Breast epithelium (tissue), 4 donors: ENCODE data around the gene FAM124A. TPM values are rescaled to one million over a fixed set of nuclear protein-coding genes. Genes with fewer than 3 reads are reported as not detected.

Experiments used
- DNase-seq, 2 donors: peaks; one replicate each; pipeline ENCODE4 v3.0.0-alpha.2; 2019; ENCODE audit warnings: low spot score in 2 of 2
- H3K27ac ChIP-seq, 2 donors: fragments of 200-600 bp; sonication (generic) in 1 of 2; one replicate each; pipeline ENCODE4 v1.5.1; 2016 to 2019; ENCODE audit warnings: mild to moderate bottlenecking in 1 of 2
- H3K27me3 ChIP-seq, 2 donors: fragments of 200-600 bp; sonication (generic) in 1 of 2; one replicate each; pipeline versions ENCODE4 v1.5.1 to v1.6.0; 2017 to 2019; ENCODE audit warnings: control low read depth in 1 of 2, mild to moderate bottlenecking in 1 of 2
- H3K36me3 ChIP-seq: fragments of 200-600 bp; one replicate; pipeline ENCODE4 v1.5.1; 2019
- H3K4me1 ChIP-seq, 2 donors: fragments of 200-600 bp; sonication (generic); one replicate each; pipeline ENCODE4 v1.5.1; 2016 to 2019; ENCODE audit warnings: control low read depth in 1 of 2
- H3K4me3 ChIP-seq, 3 donors: fragments of 200-600 bp; sonication (generic); 1 replicate in 2 of 3; 2 replicates in 1 of 3; pipeline ENCODE4 v1.5.1; 2016 to 2019; ENCODE audit warnings: mild to moderate bottlenecking in 3 of 3, moderate library complexity in 2 of 3
- H3K9me3 ChIP-seq, 2 donors: fragments of 200-600 bp; sonication (generic) in 1 of 2; one replicate each; pipeline ENCODE4 v1.5.1; 2016 to 2019; ENCODE audit warnings: control low read depth in 1 of 2
- POLR2A ChIP-seq: fragments of 450-650 bp; IDR thresholded peaks from one replicate; pipeline ENCODE4 v1.6.1; 2016; ENCODE audit warnings: antibody characterized with exemption, mild to moderate bottlenecking, moderate library complexity
- POLR2AphosphoS5 ChIP-seq, 3 donors: sonication (generic); formaldehyde crosslinking; IDR thresholded peaks; one replicate each; pipeline ENCODE4 v1.6.1; 2017; ENCODE audit warnings: antibody characterized with exemption in 3 of 3
- intact Hi-C: fragments of 100-400 bp; cut with DNase I; formaldehyde crosslinking; loops from one replicate; pipeline ENCODE4 v1.15.1; 2023; ENCODE audit warnings: low total_unique reads
- total RNA-seq, 3 donors: library from RNA; depleted of rRNA; stranded (reverse); fragments of >200 nt; gene quantifications; one replicate each; pipeline ENCODE4 v1.1.0, GENCODE V29; 2016
- TF ChIP-seq, protein P1 (sequence below), 3 donors: fragments of 450-650 bp; IDR thresholded peaks; one replicate each; pipeline ENCODE4 v1.5.1; 2016 to 2017; ENCODE audit warnings: antibody characterized with exemption in 3 of 3, mild to moderate bottlenecking in 3 of 3, moderate library complexity in 3 of 3

The FAM124A gene
- total RNA-seq, 3 donors from 2014 or later = 2.2 to 7.9 (median 6.1) TPM

DNA sequence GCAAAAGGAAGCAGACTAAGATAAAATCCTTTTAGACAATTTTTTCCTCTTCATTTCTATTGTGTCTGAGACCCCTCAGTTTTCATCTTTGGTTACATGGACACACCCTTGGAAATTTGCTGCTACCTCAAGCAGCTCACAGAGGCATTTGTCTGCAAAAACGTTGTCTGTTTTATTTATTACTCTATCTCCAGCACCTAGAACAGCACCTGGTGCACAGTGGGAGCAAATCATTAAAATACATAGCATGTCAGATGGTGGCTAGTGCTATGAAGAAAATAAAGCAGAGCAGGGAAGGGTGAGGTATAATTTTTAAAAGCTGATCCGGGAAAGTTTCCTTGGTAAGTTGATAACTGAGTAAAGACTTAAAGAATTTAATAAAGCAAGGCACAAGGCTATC is 14.3 kb upstream of the FAM124A start:
- intact Hi-C loops = no loop called here
- Histone ChIP-seq H3K27ac (no peak overlapping the region), H3K36me3 (no peaks in the 10 kb centered on the region), H3K4me3 (no peak overlapping the region), H3K27me3 (no peaks in the 10 kb centered on the region), H3K9me3 (no peaks in the 10 kb centered on the region), H3K4me1 (no peaks in the 10 kb centered on the region)
- TF ChIP-seq, protein P1, sequence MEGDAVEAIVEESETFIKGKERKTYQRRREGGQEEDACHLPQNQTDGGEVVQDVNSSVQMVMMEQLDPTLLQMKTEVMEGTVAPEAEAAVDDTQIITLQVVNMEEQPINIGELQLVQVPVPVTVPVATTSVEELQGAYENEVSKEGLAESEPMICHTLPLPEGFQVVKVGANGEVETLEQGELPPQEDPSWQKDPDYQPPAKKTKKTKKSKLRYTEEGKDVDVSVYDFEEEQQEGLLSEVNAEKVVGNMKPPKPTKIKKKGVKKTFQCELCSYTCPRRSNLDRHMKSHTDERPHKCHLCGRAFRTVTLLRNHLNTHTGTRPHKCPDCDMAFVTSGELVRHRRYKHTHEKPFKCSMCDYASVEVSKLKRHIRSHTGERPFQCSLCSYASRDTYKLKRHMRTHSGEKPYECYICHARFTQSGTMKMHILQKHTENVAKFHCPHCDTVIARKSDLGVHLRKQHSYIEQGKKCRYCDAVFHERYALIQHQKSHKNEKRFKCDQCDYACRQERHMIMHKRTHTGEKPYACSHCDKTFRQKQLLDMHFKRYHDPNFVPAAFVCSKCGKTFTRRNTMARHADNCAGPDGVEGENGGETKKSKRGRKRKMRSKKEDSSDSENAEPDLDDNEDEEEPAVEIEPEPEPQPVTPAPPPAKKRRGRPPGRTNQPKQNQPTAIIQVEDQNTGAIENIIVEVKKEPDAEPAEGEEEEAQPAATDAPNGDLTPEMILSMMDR (IDR thresholded peaks at IDR 0.05) = no peak
- TF ChIP-seq POLR2AphosphoS5 (IDR thresholded peaks at IDR 0.05) = no peak
- no peak for TF ChIP-seq POLR2A
- no peak for DNase-seq

DNA sequence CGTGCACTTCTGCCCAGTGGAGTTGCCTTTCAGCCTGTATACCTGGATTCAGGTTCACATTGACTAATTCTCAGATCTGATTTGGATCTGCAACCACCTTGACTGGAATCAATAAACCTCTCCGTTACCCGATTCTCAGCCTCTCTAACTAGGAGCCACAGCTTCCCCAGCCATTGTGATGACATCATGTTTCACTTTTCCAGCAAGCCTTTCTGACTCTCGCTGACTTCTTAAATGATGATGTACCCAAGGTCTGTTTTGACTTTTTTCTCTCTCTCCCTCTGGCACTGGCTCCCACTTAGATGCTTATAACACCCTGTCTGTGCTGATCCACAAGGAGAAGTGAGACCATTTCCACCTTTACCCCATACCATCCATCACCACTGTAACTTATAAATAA is 13.5 kb upstream of the FAM124A start:
- intact Hi-C loops = no loop called here
- Histone ChIP-seq H3K36me3 (no peaks in the 10 kb centered on the region), H3K9me3 (no peaks in the 10 kb centered on the region), H3K27ac (no peak overlapping the region), H3K27me3 (no peaks in the 10 kb centered on the region), H3K4me3 (no peak overlapping the region), H3K4me1 (no peaks in the 10 kb centered on the region)
- no peak for DNase-seq
- TF ChIP-seq POLR2A (no peak), POLR2AphosphoS5 (IDR thresholded peaks at IDR 0.05) (no peak)
- TF ChIP-seq, protein P1 (IDR thresholded peaks at IDR 0.05) = no peak

DNA sequence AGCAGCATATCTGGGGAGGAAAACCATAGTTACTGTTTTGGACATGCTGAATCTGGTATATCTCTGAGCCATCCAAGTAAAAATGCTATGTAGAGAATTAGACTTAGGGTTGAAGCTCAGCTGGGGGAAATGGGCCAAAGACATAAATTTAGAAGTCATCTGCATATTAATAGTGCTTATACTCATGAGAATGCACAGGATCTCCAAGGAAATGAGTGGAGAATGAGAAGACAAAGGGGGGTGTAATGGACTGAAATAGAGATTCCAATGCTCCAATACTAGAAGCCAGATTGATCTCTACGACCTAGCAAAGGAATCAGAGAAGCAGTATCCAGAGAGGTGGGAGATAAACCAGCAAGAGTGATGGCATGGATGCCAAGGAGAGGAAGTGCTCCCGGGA is 10.3 kb upstream of the FAM124A start:
- intact Hi-C loops = no loop called here
- Histone ChIP-seq H3K4me1 (no peaks in the 10 kb centered on the region), H3K27ac (no peak overlapping the region), H3K27me3 (no peaks in the 10 kb centered on the region), H3K36me3 (no peaks in the 10 kb centered on the region), H3K4me3 (no peak overlapping the region), H3K9me3 (no peaks in the 10 kb centered on the region)
- DNase-seq = no peak
- TF ChIP-seq, protein P1 (IDR thresholded peaks at IDR 0.05) = no peak
- TF ChIP-seq POLR2A = no peak
- TF ChIP-seq POLR2AphosphoS5 (IDR thresholded peaks at IDR 0.05) = no peak

DNA sequence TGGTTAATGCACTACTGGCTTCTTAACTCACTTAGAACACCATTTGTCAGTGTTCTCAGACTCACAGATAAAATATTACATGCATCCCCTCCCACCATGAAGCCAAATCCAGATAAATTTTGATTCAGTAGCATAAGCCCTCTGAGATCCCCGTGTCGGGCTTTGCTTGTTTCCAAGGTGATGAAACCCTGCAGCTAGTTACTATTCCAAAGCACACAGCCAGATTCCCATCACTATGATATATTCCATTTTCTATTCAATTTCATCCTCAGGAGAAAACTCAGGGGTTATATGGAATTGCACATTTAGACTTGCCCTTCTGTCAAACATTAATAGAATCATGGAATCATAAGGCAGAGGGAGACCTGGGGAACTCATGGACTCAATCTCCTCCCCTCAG is 9.4 kb upstream of the FAM124A start:
- TF ChIP-seq POLR2AphosphoS5 (IDR thresholded peaks at IDR 0.05) = no peak
- no peak for TF ChIP-seq POLR2A
- TF ChIP-seq, protein P1 (IDR thresholded peaks at IDR 0.05) = no peak
- H3K27me3 ChIP-seq = no peaks in the 10 kb centered on the region
- intact Hi-C loops = no loop called here

DNA sequence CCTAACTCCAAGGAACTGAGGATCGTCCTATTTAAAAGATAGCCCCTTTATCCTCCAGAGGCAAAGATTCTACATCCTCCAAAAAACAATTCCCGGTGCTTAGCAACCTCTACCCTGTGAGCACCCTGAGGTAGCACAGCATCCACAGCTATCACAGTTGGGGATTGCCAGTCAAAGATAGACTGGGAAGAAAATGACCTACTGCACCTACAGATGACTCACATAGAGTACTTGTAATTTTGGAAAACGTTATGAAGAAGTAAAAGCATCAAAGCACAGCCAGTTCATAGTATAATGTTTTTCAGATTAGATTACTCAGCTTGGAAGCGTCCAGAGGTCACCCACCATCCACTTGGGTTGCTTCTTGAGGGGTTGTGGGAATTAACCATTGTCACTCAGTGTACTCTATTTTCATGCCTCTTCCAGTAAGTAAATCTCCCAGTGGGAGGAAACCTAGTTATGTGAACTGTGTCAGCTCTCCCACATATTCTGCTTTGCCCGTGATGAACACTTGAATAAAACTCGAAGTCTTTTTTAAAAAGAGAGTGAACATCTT is 8.9 kb upstream of the FAM124A start:
- Histone ChIP-seq H3K4me3 (no peak overlapping the region), H3K4me1 (no peaks in the 10 kb centered on the region), H3K27ac (no peak overlapping the region), H3K27me3 (no peaks in the 10 kb centered on the region), H3K9me3 (no peaks in the 10 kb centered on the region), H3K36me3 (no peaks in the 10 kb centered on the region)
- TF ChIP-seq POLR2A (no peak), POLR2AphosphoS5 (IDR thresholded peaks at IDR 0.05) (no peak)
- TF ChIP-seq, protein P1 (IDR thresholded peaks at IDR 0.05) = no peak
- no peak for DNase-seq
- intact Hi-C loops = no loop called here

More for the DNA sequence above, 9.4 kb upstream of the FAM124A start:
- Histone ChIP-seq H3K27ac (no peak overlapping the region), H3K36me3 (no peaks in the 10 kb centered on the region), H3K9me3 (no peaks in the 10 kb centered on the region), H3K4me3 (no peak overlapping the region), H3K4me1 (no peaks in the 10 kb centered on the region)
- DNase-seq = no peak
